GM10266 (cell line): ENCODE measurements around the gene MUC3A.

Source experiments
- DNase-seq: peaks from one replicate; pipeline ENCODE4 v3.0.0; 2012; ENCODE audit errors: extremely low spot score
- TF ChIP-seq, protein P1 (sequence below): IDR thresholded peaks from 2 replicates; pipeline ENCODE4 v1.5.1; 2012; ENCODE audit warnings: mild to moderate bottlenecking, low read depth; ENCODE audit not compliant: control insufficient read depth, insufficient read depth; ENCODE audit errors: missing control alignments

Gene MUC3A

DNA sequence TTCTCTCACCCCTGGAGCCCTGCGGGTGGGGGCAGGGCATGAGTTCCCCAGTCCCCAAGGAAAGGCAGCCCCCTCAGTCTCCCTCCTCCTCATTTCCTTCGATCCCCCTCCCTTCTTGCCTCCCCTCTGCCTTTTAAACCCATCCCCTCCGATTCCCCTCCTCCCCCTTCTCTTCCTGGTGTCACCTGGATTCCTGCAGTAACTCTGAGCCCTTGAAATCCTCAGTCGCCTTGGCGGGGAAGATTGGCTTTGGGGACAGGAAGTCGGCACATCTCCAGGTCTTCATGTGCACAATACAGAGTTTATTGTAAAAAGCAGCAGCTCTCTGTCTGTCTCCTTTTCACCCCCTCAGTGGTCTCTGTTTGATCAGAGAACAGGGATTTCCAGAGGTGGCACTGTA, 18.7 kb downstream of the MUC3A start:
- TF ChIP-seq, protein P1, sequence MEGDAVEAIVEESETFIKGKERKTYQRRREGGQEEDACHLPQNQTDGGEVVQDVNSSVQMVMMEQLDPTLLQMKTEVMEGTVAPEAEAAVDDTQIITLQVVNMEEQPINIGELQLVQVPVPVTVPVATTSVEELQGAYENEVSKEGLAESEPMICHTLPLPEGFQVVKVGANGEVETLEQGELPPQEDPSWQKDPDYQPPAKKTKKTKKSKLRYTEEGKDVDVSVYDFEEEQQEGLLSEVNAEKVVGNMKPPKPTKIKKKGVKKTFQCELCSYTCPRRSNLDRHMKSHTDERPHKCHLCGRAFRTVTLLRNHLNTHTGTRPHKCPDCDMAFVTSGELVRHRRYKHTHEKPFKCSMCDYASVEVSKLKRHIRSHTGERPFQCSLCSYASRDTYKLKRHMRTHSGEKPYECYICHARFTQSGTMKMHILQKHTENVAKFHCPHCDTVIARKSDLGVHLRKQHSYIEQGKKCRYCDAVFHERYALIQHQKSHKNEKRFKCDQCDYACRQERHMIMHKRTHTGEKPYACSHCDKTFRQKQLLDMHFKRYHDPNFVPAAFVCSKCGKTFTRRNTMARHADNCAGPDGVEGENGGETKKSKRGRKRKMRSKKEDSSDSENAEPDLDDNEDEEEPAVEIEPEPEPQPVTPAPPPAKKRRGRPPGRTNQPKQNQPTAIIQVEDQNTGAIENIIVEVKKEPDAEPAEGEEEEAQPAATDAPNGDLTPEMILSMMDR: no peak
- DNase-seq: no peak

DNA sequence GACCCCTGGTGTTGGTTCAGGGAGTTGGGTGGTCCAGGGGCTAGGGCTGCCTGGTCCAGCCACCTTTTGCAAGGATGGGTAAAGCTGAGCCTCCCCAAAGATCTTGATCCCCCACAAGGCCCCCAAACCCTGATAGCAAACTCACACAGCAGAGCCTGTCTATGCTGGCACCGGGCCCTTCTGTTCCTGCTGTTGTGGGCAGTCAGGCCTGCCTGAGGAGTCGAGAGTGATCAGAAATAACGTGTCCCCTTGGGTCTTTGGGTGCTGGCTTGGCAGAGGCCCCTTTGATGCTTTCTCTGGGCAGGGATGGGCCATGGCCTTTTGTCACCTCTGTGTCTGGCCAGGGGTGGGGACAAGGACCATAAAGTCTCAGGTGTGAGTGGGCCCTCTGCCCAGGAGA, 19.3 kb downstream of the MUC3A start:
- TF ChIP-seq, protein P1: no peak
- DNase-seq: no peak

DNA sequence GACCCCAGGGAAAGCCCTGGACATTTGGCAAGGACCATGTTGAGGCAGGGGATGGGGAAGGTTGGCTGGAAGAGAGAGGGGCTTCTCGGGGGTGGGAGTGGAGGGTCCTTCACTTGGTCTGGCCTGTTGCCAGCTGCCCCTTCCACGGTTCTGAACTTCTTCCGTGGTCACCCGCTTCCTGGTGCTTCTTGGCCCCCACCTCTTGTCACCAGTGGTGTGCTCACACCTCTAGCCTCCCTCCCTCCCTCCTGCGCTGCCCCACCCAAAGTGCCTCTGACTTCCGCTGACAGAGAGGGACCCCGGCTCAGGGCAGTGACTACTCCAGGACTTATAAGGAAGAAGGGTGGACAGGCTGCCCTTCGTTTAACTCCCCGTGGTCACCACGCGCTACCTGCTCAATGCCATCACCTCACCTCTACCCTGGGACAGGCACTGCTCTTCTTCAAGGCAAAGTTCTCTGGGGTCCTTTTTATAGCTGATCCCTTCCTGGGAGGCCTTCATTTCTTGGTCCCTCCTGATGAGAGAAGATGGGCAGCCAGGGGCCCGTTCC, 19.8 kb downstream of the MUC3A start, which contains the start of gene MUC12:
MUC12 (plus strand) TSS at position 500 of the 550 bp plus-strand sequence. CDS start 58 bp downstream, outside the sequence.
- no peak for DNase-seq

DNA sequence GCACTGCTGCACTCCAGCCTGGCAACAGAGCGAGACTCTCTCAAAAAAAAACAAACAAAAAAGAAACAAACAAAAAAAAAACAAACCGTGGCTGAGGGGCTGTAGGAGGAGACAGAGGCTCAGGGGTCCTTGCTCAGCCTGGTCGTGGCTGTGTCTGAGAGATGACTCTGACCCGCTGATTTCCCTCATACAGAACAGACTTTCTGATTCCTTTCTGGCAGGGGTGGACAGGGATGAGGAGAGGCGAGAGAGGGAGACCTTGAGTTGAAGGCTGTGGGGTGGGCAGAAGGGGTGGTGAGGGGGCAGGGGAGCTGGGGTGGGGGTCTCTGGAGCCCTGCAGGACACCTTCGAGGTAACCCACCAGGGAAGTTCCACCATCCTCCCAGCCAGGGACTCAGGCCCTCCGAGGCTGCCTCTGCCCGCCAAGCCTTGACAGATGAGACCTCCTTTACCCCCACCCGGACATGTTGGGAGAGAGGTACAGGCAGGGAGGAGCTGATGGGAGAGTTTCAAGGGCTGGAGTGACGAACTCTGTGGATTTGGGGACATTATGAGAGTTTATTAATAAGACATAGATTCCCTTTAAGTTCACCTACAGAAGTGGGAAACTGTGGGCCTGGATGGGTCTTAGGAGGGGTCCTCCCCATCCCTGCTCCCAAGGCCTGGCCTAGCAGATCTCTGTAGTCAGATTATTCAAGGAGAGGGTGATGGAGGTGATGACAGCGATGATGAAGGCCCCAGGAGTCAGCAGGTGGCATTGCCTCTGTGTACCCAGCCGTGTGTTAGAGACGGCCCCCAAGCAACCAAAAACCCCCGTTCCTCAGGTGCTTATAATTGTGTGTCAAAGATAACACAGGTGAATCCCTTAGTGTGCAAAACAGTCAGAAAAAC, 22.0 kb downstream of the MUC3A start:
- no peak for DNase-seq
- TF ChIP-seq, protein P1: no peak

More for the DNA sequence above, 19.8 kb downstream of the MUC3A start, which contains the start of gene MUC12:
- TF ChIP-seq, protein P1: no peak

DNA sequence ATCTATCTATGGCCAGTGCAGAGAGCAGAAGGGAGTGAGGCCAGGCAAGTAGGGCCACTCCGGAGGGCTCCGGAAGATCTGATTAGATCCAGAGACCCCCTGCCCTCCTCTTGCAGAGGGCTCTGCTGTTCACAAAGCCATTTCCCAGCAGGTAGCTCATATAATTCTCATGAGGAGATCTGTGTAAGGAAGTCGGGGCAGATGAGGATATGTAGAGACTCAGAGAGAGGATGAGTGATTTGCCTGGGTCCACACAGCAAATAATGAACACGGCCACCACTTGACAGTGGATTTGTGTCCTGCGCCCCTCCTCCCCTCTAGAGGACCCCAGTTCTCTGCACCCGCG, 22.6 kb downstream of the MUC3A start:
- DNase-seq: no peak
- TF ChIP-seq, protein P1: no peak

DNA sequence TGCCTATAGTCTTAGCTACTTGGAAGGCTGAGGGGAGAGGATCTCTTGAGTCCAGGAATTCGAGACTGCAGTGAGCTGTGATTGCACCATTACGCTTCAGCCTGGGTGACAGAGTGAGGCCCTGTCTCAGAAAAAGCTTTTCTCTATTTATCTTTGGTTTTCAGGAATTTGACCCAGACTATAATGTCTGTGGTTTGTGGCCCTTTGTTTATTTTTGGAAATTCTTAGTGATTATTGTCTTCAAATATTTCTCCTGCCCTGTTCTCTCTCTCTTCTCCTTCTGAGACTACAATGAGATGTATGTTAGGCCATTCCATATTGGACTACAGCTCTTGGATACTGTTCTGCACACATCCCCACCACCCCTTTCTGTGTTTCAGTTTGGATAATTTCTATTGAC, 24.7 kb downstream of the MUC3A start:
- TF ChIP-seq, protein P1: no peak
- no peak for DNase-seq

DNA sequence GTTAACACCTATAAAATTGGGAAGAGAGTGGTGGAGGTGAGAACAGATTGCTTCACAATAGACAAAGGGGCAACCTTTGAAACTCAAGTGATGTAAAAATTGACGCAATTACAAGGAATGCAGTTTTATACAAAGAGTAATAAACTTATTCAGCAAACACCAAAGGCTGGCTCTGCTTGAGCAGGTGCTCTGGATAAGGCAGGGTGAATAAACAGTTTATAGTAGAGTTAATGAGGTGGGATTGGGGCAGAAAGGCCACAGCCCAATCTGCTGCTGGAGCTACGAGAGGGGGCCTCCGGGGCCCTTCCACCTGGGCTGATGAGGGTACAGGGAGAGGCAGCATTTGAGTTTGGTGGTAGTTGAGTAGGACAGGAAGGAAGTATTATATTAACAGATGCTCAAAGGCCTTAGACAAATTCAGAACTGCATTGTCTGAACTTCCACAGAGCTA, 26.1 kb downstream of the MUC3A start:
- no peak for DNase-seq
- TF ChIP-seq, protein P1: no peak
